ENCODE data around the gene BOK. TPM values are rescaled to one million over a fixed set of nuclear protein-coding genes. Genes with fewer than 3 reads are reported as not detected.
A peak's percentile ranks its signal among the peaks of the same experiment; 100 is the strongest.

BOK gene
- total and polyA plus RNA-seq, 9 of the 15 experiments (the other 6 are each of a cell fraction or from before 2014, with no cell fraction given) = 0.03 to 3.3 (median 2.0) TPM; not detected in 1

DNA sequence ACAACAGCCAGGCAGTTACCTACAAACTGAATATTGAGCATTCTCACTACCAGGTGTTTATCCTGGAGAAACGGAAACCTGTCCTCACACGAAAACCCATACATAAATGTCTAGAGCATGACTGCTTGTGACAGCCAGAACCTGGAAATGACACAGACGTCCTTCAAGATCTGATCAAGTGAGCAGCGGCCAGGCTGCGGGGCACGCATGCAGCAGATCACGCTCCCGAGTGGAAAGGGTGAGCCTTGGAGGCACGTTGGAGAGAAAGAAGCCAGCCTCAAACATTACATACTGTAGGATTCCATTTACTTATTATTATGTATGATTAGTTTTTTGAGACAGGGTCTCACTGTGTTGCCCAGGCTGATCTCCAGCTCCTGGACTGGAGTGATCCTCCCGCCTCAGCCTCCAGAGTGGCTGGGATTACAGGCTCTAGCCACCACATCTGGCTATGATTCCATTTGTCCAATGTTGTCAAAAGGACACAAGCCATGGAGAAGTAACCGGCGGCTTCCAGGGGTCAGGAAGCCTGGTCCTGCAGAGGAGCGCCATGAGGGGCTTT lies 27.3 kb upstream of the BOK start:
- Histone ChIP-seq H3K36me3 (ENCODE audit: control insufficient read depth, insufficient read depth, low read length) (no peaks in the 10 kb centered on the region), H3K9ac (ENCODE audit: insufficient read depth in 1 of 2, low read depth in 2 of 2, low read length in 2 of 2) (no peak overlapping the region), H3K9me3 (replicated peaks; ENCODE audit: control insufficient read depth, insufficient read depth, low read depth, low read length) (no peaks in the 10 kb centered on the region), H3K4me1 (replicated peaks in 1 of 2; ENCODE audit: control insufficient read depth in 2 of 2, insufficient read depth in 2 of 2, low read length in 2 of 2) (peaks cover 0 to 14% of the 10 kb centered on the region in 2 experiments; a peak in 2 of 5 replicates), H2AFZ (ENCODE audit: low read depth, low read length) (no peak overlapping the region), H3K79me2 (ENCODE audit: control insufficient read depth, insufficient read depth, low read length) (no peaks in the 10 kb centered on the region), H3K9me1 (ENCODE audit: control insufficient read depth, insufficient read depth, low read length) (no peaks in the 10 kb centered on the region), H3K4me3 (no peak overlapping the region), H3K27ac (ENCODE audit: extremely low read depth, low read depth, low read length) (no peak overlapping the region), H4K20me1 (replicated peaks; ENCODE audit: control insufficient read depth, insufficient read depth, low read length) (no peaks in the 10 kb centered on the region), H3K27me3 (ENCODE audit: control insufficient read depth in 2 of 2, insufficient read depth in 2 of 2, low read length in 2 of 2) (peaks cover 3 to 25% of the 10 kb centered on the region in 2 experiments; a peak in 4 of 5 replicates), H3K4me2 (ENCODE audit: insufficient read depth, low read length) (no peak overlapping the region)
- FAIRE-seq (no peak), ATAC-seq (no peak), DNase-seq (ENCODE audit: extremely low read depth in 1 of 4, low spot score in 3 of 4) (no peak)
- ChIA-PET POLR2A (interaction anchor here (0.6 to 1.2 kb wide), 3 partner anchors 9 to 247 kb away, joined by 3 read pairs; no protein-coding TSS in a partner anchor), CTCF (ENCODE audit: low intra/inter-chr PET ratio) (no interaction called here)
- no TSS peak for BruUV-seq (replicated peaks)
- TF ChIP-seq MCM2 (IDR thresholded peaks at IDR 0.05; ENCODE audit: low read depth) (no peak), ZNF197 (CRISPR knock-in tag; IDR thresholded peaks at IDR 0.05; ENCODE audit: low read depth) (no peak), ZNF253 (CRISPR knock-in tag; conservative IDR thresholded peaks at IDR 0.05) (no peak), FOXJ2 (tag; IDR thresholded peaks at IDR 0.05) (no peak), ZNF561 (CRISPR knock-in tag; conservative IDR thresholded peaks at IDR 0.05) (no peak), ZNF121 (CRISPR knock-in tag; conservative IDR thresholded peaks at IDR 0.05) (0 out of 2 replicates have a peak, but pooled peaks have one; percentile 9)
- TF ChIP-seq, protein P1, sequence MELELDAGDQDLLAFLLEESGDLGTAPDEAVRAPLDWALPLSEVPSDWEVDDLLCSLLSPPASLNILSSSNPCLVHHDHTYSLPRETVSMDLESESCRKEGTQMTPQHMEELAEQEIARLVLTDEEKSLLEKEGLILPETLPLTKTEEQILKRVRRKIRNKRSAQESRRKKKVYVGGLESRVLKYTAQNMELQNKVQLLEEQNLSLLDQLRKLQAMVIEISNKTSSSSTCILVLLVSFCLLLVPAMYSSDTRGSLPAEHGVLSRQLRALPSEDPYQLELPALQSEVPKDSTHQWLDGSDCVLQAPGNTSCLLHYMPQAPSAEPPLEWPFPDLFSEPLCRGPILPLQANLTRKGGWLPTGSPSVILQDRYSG (tag; conservative IDR thresholded peaks at IDR 0.05; ENCODE audit: low read depth) = no peak
- intact Hi-C loops (cut with micrococcal nuclease) = no loop called here
- WGBS (ENCODE audit: insufficient coverage, low coverage, missing lambda C conversion rate) = 11% methylated on average over 13 of the region's 13 CpGs
- in situ Hi-C loops (cut with MboI) = no loop called here

Measured in K562 (cell line).